Astrocyte (in vitro differentiated cells and primary cell): Measurements from ENCODE around the gene ABLIM2.

Source experiments
- EZH2 ChIP-seq: IDR thresholded peaks from 2 replicates; pipeline ENCODE4 v1.6.1; 2012; ENCODE audit warnings: mild to moderate bottlenecking, low read length, inconsistent platforms; ENCODE audit not compliant: insufficient read depth
- TF ChIP-seq, protein P1 (sequence below): IDR thresholded peaks from 2 replicates; pipeline ENCODE4 v1.5.1; 2011; ENCODE audit warnings: low read depth, mild to moderate bottlenecking, inconsistent platforms, low read length, moderate library complexity; ENCODE audit not compliant: insufficient read depth

DNA sequence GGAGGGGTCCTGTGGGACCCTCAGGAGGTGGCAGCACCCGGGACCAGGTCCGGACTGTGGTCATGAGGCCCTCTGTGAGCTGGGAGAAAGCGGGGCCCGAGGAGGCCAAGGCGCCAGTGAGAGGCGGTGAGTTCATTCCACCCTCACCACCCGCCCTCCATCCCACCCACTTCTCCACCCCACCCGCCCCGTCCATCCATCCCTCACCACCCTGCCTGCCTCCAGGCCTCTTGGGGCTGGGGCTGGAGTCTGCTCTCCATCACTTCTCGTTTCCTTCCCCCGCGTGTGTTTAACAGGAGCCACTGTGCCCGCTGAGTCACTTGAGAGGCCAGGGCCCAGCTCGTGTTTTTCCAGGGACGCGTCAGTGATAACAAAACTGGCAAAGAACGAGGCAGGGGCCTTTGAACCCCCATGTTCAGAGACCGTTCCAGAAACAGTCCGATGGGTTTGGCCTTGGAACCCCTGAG, 46.7 kb upstream of the ABLIM2 start:
- TF ChIP-seq, protein P1, sequence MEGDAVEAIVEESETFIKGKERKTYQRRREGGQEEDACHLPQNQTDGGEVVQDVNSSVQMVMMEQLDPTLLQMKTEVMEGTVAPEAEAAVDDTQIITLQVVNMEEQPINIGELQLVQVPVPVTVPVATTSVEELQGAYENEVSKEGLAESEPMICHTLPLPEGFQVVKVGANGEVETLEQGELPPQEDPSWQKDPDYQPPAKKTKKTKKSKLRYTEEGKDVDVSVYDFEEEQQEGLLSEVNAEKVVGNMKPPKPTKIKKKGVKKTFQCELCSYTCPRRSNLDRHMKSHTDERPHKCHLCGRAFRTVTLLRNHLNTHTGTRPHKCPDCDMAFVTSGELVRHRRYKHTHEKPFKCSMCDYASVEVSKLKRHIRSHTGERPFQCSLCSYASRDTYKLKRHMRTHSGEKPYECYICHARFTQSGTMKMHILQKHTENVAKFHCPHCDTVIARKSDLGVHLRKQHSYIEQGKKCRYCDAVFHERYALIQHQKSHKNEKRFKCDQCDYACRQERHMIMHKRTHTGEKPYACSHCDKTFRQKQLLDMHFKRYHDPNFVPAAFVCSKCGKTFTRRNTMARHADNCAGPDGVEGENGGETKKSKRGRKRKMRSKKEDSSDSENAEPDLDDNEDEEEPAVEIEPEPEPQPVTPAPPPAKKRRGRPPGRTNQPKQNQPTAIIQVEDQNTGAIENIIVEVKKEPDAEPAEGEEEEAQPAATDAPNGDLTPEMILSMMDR: no peak
- TF ChIP-seq EZH2: no peak
